A673 (cell line): ENCODE measurements around the gene ITSN2. TPM values are rescaled to one million over a fixed set of nuclear protein-coding genes. Genes with fewer than 3 reads are reported as not detected.

Experiments used
- BruUV-seq: library from RNA; stranded (reverse); fragments of 400-500 nt; replicated peaks from 2 replicates; lab custom pipeline; 2021; lab: Mats Ljungman, UMichigan
- CTCF ChIA-PET: fragments of 300-600 bp; sonication (Branson Sonifier 250); formaldehyde crosslinking; loops from one replicate; lab custom pipeline; 2022; ENCODE audit warnings: antibody characterized with exemption; lab: Charles Lee
- POLR2A ChIA-PET: fragments of 300-600 bp; sonication (Branson Sonifier 250); formaldehyde crosslinking; loops from one replicate; lab custom pipeline; 2022; ENCODE audit warnings: antibody characterized with exemption; ENCODE audit not compliant: low non-redundant PET; lab: Charles Lee
- DNase-seq: peaks from one replicate; pipeline ENCODE4 v3.0.0-alpha.2; 2015; ENCODE audit warnings: low spot score
- H3K27ac ChIP-seq: fragments of 200-600 bp; sonication (generic); 2 replicates; pipeline ENCODE4 v1.5.1; 2016; ENCODE audit warnings: mixed run types, low read depth, mild to moderate bottlenecking, mixed read lengths, antibody characterized with exemption, low read length; ENCODE audit not compliant: poor library complexity, severe bottlenecking
- H3K27me3 ChIP-seq: fragments of 200-600 bp; sonication (generic); replicated peaks from 2 replicates; pipeline ENCODE4 v1.6.1; 2017; ENCODE audit warnings: mixed run types, low read depth, mild to moderate bottlenecking, mixed read lengths, antibody characterized with exemption, low read length; ENCODE audit not compliant: insufficient read depth, poor library complexity
- H3K36me3 ChIP-seq: fragments of 200-600 bp; sonication (generic); 2 replicates; pipeline ENCODE4 v1.6.1; 2016; ENCODE audit warnings: mixed run types, mild to moderate bottlenecking, mixed read lengths, antibody characterized with exemption, low read length; ENCODE audit not compliant: insufficient read depth, poor library complexity, severe bottlenecking
- H3K4me1 ChIP-seq: fragments of 200-600 bp; sonication (generic); 2 replicates; pipeline ENCODE4 v1.6.1; 2017; ENCODE audit warnings: mixed run types, mild to moderate bottlenecking, mixed read lengths, antibody characterized with exemption, low read length; ENCODE audit not compliant: insufficient read depth, poor library complexity, severe bottlenecking
- H3K4me3 ChIP-seq: fragments of 200-600 bp; sonication (generic); 2 replicates; pipeline ENCODE4 v1.5.1; 2016; ENCODE audit warnings: low read depth, mixed run types, mild to moderate bottlenecking, mixed read lengths, low read length; ENCODE audit not compliant: poor library complexity, severe bottlenecking
- H3K9me3 ChIP-seq: fragments of 200-600 bp; sonication (generic); 2 replicates; pipeline ENCODE4 v1.6.1; 2016; ENCODE audit warnings: mixed run types, low read depth, mild to moderate bottlenecking, mixed read lengths, antibody characterized with exemption, low read length; ENCODE audit not compliant: poor library complexity, severe bottlenecking
- CTCF ChIP-seq: fragments of 300-800, 200-600 bp; sonication (generic); conservative IDR thresholded peaks from 2 replicates; pipeline ENCODE4 v1.5.1; 2017; ENCODE audit warnings: low read depth, mild to moderate bottlenecking, antibody characterized with exemption, low read length, moderate library complexity, mixed read lengths
- EZH2 ChIP-seq: fragments of 200-600 bp; sonication (generic); IDR thresholded peaks from 2 replicates; pipeline ENCODE4 v1.6.1; 2017; ENCODE audit warnings: borderline replicate concordance, low read depth, mild to moderate bottlenecking, mixed read lengths, antibody characterized with exemption, low read length; ENCODE audit not compliant: poor library complexity, severe bottlenecking
- intact Hi-C: fragments of 100-400 bp; cut with micrococcal nuclease; formaldehyde crosslinking; loops from one replicate; pipeline ENCODE4 v1.10.0; 2022; ENCODE audit not compliant: unreplicated experiment
- total RNA-seq: library from RNA; stranded (reverse); gene quantifications from 2 replicates; pipeline ENCODE4 v1.2.3, GENCODE V29; 2021

The ITSN2 gene
- total RNA-seq, 1 experiment from 2014 or later = 16.4 TPM

GRCh38 chr2:24329700-24330099, 30.6 kb downstream of the ITSN2 start:
- H3K27ac ChIP-seq = no peak overlapping the region
- H3K9me3 ChIP-seq = no peaks in the 10 kb centered on the region
- H3K27me3 ChIP-seq = no peaks in the 10 kb centered on the region
- no peak for DNase-seq
- BruUV-seq = no TSS peak
- POLR2A ChIA-PET = no interaction called here
- no peaks in the 10 kb centered on the region for H3K4me1 ChIP-seq
- H3K36me3 ChIP-seq = no peaks in the 10 kb centered on the region
- no peak overlapping the region for H3K4me3 ChIP-seq
- CTCF ChIA-PET = no interaction called here
- intact Hi-C loops = no loop called here
- no peak for TF ChIP-seq CTCF
- no peak for TF ChIP-seq EZH2

GRCh38 chr2:24328010-24328409, 32.3 kb downstream of the ITSN2 start:
- Histone ChIP-seq H3K36me3 (no peaks in the 10 kb centered on the region), H3K27me3 (no peaks in the 10 kb centered on the region), H3K9me3 (no peaks in the 10 kb centered on the region), H3K4me3 (no peak overlapping the region), H3K27ac (no peak overlapping the region), H3K4me1 (no peaks in the 10 kb centered on the region)
- BruUV-seq = no TSS peak
- TF ChIP-seq EZH2 (no peak), CTCF (no peak)
- DNase-seq = no peak
- ChIA-PET CTCF (interaction anchor here (0.7 kb wide), 1 partner anchor 94 kb away, joined by 4 read pairs; no protein-coding TSS in a partner anchor), POLR2A (no interaction called here)
- intact Hi-C loops = no loop called here

DNA sequence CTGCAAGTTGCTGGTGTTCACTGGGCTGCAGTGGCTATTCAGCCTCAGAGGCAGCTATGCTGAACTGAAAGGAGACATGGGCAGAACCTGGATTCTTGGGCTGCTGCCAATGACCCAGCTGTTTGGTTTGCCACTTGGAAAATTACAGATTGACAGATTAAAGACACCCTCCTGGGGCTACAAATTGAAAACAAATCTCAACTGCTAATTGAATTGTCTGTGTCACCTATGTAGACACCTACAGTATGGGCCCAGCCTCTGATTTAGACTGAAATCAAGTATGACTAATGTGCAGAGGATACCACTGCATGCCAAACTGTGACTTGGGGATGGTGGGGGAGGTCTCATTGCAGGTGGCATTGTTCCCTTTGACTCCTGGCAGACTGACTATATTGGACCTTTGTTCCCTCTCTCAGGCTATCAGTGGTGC, 42.8 kb downstream of the ITSN2 start:
- DNase-seq = peak; percentile 32

More for the DNA sequence above, 42.8 kb downstream of the ITSN2 start:
- no peak overlapping the region for H3K27ac ChIP-seq
- no peak for TF ChIP-seq EZH2
- TF ChIP-seq CTCF = no peak
- intact Hi-C loops = no loop called here
- no peaks in the 10 kb centered on the region for H3K4me1 ChIP-seq
- CTCF ChIA-PET = no interaction called here
- BruUV-seq = no TSS peak
- H3K27me3 ChIP-seq = no peaks in the 10 kb centered on the region
- POLR2A ChIA-PET = interaction anchor here (0.7 kb wide), 1 partner anchor 522 kb away, joined by 5 read pairs; no protein-coding TSS in a partner anchor
- no peak overlapping the region for H3K4me3 ChIP-seq
- no peaks in the 10 kb centered on the region for H3K36me3 ChIP-seq
- no peaks in the 10 kb centered on the region for H3K9me3 ChIP-seq
